K562 (cell line): ENCODE data around the gene EIF4E1B. TPM values are rescaled to one million over a fixed set of nuclear protein-coding genes. Genes with fewer than 3 reads are reported as not detected.
A peak's percentile ranks its signal among the peaks of the same experiment; 100 is the strongest.

Source experiments
- ATF1 ChIP-seq, 2 experiments: fragments of 450-650 bp in 1 of 2; IDR thresholded peaks; 2 replicates each; pipeline ENCODE4 v1.6.1; 2016; ENCODE audit warnings: missing compliant biosample characterization in 1 of 2, missing genetic modification characterization in 1 of 2
- CEBPZ ChIP-seq: fragments of 150-350 bp; IDR thresholded peaks from 2 replicates; pipeline ENCODE4 v1.6.1; 2014; ENCODE audit warnings: low read depth, mild to moderate bottlenecking, low read length, borderline replicate concordance
- CHD4 ChIP-seq: fragments of 200-600 bp; sonication (generic); IDR thresholded peaks from 3 replicates; pipeline ENCODE4 v1.6.1; 2012; ENCODE audit warnings: low read depth, mild to moderate bottlenecking, mixed read lengths, low read length, inconsistent platforms; ENCODE audit not compliant: insufficient read depth, insufficient replicate concordance, poor library complexity, severe bottlenecking
- CUX1 ChIP-seq: fragments of 200-800 bp; sonication (Bioruptor generic); IDR thresholded peaks from 2 replicates; pipeline ENCODE4 v1.6.1; 2016; ENCODE audit warnings: missing genetic modification characterization, missing compliant biosample characterization
- KAT7 ChIP-seq: sonication (generic); formaldehyde crosslinking; IDR thresholded peaks from 2 replicates; pipeline ENCODE4 v1.8.0; 2022; ENCODE audit warnings: missing genetic modification reagents, mild to moderate bottlenecking, borderline replicate concordance
- MYC ChIP-seq, 2 experiments: fragments of 250-450 bp in 1 of 2; sonication (Bioruptor Pico) in 1 of 2; IDR thresholded peaks; 2 replicates each; pipeline versions ENCODE4 v1.5.1 to v1.6.1; 2012 to 2021; ENCODE audit warnings: low read depth in 2 of 2, borderline replicate concordance in 1 of 2, improper control_type of control experiment in 1 of 2, low read length in 1 of 2, mild to moderate bottlenecking in 1 of 2, moderate library complexity in 1 of 2
- U2AF2 ChIP-seq: fragments of 200-400 bp; formaldehyde crosslinking; optimal IDR thresholded peaks from 2 replicates; pipeline ENCODE3; 2017; ENCODE audit warnings: low read depth, mild to moderate bottlenecking, low read length
- ZNF124 ChIP-seq: sonication (generic); formaldehyde crosslinking; IDR thresholded peaks from 2 replicates; pipeline ENCODE4 v1.8.1; 2022; ENCODE audit warnings: missing genetic modification reagents
- ZNF277 ChIP-seq: fragments of 250-450 bp; sonication (Bioruptor Pico); IDR thresholded peaks from 2 replicates; pipeline ENCODE4 v1.8.0; 2022; ENCODE audit warnings: inconsistent platforms, mild to moderate bottlenecking, moderate library complexity, borderline replicate concordance
- polyA plus RNA-seq, 8 experiments: library from polyadenylated mRNA; depleted of rRNA in 4 of 8; stranded (reverse) in 5 of 8; unstranded in 3 of 8; fragments of >200 nt; fragmentation: Nextera tagmentation in 2 of 8; fragmentation: Illumina TruSeq in 1 of 8; extraction: Ambion mirVana in 2 of 8; extraction: Trizol in 1 of 8; gene quantifications; 2 replicates each; pipeline versions ENCODE4 v1.2.1 to v1.2.3, GENCODE V29; 2011 to 2014; ENCODE audit warnings: inconsistent platforms in 1 of 8, missing spikeins in 1 of 8
- total RNA-seq, 7 experiments: library from RNA; depleted of rRNA in 6 of 7; stranded (reverse); fragments of >200 nt in 6 of 7; fragmentation: Illumina TruSeq in 2 of 7; extraction: Trizol in 2 of 7; gene quantifications; 2 replicates each; pipeline versions ENCODE4 v1.2.1 to v1.2.3, GENCODE V29; 2011 to 2021; ENCODE audit warnings: low replicate concordance in 1 of 7
- TF ChIP-seq, protein P1 (sequence below): sonication (generic); formaldehyde crosslinking; IDR thresholded peaks from 2 replicates; pipeline ENCODE4 v1.8.0; 2022; ENCODE audit warnings: mild to moderate bottlenecking, missing genetic modification reagents, borderline replicate concordance
- TF ChIP-seq, protein P2 (sequence below): fragments of 450-650 bp; formaldehyde crosslinking; IDR thresholded peaks from 2 replicates; pipeline ENCODE4 v1.4.0; 2022; ENCODE audit warnings: mild to moderate bottlenecking, moderate library complexity

Gene EIF4E1B
- total and polyA plus RNA-seq, 9 of the 15 experiments (the other 6 are each of a cell fraction or from before 2014, with no cell fraction given), result not detected

DNA sequence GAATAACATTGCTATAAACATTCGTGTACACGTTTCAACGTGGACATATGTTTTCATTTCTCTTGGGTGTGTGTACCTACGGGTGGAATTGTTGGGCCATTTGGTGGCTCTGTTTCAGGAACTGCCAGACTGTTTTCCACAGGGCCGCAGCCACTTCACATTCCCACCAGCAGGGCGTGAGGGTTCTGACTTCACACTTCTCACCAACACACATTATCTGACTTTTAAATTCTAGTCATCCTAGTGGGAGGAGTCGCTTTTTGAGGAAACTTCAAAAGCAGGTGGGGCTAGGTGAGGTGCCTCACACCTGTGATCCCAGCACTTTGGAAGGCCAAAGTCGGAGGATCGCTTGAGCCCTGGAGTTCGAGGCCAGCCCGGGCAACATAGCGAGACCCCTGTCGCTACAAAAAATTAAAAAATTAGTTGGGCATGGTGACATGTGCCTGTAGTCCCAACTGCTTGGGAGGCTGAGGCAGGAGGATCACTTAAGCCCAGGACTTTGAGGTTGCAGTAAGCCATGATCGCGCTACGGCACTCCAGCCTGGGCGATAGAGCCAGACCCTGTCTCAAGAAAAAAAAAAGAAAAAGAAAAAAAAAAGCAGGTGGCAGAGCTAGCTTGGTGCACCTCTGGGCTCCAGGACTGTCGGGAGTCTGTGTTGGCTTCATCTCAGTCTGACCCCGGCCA lies 45.3 kb downstream of the EIF4E1B start (continued):
- no peak for TF ChIP-seq CUX1
- TF ChIP-seq CEBPZ, result no peak
- TF ChIP-seq CHD4, result no peak
- TF ChIP-seq, protein P1, sequence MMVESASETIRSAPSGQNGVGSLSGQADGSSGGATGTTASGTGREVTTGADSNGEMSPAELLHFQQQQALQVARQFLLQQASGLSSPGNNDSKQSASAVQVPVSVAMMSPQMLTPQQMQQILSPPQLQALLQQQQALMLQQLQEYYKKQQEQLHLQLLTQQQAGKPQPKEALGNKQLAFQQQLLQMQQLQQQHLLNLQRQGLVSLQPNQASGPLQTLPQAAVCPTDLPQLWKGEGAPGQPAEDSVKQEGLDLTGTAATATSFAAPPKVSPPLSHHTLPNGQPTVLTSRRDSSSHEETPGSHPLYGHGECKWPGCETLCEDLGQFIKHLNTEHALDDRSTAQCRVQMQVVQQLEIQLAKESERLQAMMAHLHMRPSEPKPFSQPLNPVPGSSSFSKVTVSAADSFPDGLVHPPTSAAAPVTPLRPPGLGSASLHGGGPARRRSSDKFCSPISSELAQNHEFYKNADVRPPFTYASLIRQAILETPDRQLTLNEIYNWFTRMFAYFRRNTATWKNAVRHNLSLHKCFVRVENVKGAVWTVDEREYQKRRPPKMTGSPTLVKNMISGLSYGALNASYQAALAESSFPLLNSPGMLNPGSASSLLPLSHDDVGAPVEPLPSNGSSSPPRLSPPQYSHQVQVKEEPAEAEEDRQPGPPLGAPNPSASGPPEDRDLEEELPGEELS (CRISPR knock-in tag), result no peak
- TF ChIP-seq ATF1 (CRISPR knock-in tag; IDR thresholded peaks at IDR 0.05), result no peak
- 0 out of 2 replicates have a peak, but pooled peaks have one; percentile 40 for TF ChIP-seq ATF1 (tag; IDR thresholded peaks at IDR 0.05)
- TF ChIP-seq U2AF2, result no peak
- no peak for TF ChIP-seq ZNF277
- no peak for TF ChIP-seq ZNF124 (CRISPR knock-in tag)
- TF ChIP-seq MYC (IDR thresholded peaks at IDR 0.05; ENCODE audit: low read depth, low read length), result no peak
- TF ChIP-seq MYC (CRISPR knock-in tag; IDR thresholded peaks at IDR 0.05; ENCODE audit: borderline replicate concordance, low read depth), result no peak
- TF ChIP-seq, protein P2, sequence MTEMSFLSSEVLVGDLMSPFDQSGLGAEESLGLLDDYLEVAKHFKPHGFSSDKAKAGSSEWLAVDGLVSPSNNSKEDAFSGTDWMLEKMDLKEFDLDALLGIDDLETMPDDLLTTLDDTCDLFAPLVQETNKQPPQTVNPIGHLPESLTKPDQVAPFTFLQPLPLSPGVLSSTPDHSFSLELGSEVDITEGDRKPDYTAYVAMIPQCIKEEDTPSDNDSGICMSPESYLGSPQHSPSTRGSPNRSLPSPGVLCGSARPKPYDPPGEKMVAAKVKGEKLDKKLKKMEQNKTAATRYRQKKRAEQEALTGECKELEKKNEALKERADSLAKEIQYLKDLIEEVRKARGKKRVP (CRISPR knock-in tag), result no peak
- TF ChIP-seq KAT7, result 0 out of 2 replicates have a peak, but pooled peaks have one; percentile 29
